HG03045 (cell line): ENCODE results near the gene NAA80.
"Not testable (repeated sequence)": the region's sequence is repeated elsewhere in the genome, so short reads cannot be mapped to it uniquely, and the experiment has no call there.

Experiments used
- ATAC-seq: cut with Tn5 transposase; IDR thresholded peaks from one replicate; pipeline ENCODE4 v1.9.1; 2021; ENCODE audit warnings: mild to moderate bottlenecking, moderate library complexity; ENCODE audit not compliant: unreplicated experiment

Gene NAA80

DNA sequence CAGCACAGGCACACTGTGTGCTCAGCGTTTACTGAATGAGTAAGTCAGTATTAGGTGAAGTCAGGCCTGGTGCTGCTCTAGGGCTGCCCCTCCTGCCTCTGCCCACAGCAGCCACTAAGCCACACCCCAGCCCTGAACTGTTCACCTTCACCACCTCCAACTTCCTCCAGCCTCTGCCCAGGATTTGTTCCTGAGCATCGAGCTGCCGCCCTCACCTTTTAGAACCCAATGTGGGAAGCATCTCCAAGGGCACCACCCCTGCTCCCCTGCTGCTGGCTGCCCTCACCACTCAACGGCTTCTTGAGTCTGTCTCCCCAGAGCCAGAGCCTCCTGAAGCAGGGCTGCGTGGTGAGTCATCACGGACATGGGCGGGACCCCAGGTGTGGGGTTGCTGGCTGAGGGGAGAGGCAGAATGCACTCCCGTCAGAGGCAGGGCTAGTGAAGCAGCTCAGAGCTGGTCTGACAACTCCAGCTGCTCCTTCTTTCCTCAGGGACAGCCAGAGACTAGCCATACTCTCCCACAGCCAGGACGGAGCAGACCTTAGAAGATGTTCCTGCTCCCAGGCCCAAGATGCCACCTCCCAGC lies 17.5 kb upstream of the NAA80 start:
- ATAC-seq: no peak

DNA sequence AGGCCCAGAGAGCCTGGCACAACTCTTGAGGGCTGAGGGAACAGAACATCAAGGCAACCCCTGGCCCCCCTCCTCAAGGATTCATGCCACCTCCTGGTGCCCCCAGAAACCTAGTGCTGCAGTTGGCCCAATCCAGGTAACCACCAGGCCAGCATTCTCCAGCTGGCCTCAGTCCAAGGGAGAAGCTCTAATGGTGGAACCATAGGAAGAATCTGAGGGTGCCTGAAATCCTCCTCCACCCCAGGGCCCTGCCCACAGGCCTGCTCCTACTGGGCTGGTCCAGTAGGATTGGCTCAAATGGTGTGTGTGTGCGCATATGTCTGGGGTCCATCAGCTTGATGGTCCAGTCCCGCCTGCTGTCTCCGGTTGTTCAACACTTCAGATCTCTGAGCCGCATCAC lies 15.6 kb upstream of the NAA80 start:
- no peak for ATAC-seq

- ATAC-seq: no peak
Measured at GRCh38 chr3:50314342-50314741, 15.1 kb upstream of the NAA80 start.

- not testable (repeated sequence) for ATAC-seq
Measured at GRCh38 chr3:50312041-50312440, 12.8 kb upstream of the NAA80 start.

DNA sequence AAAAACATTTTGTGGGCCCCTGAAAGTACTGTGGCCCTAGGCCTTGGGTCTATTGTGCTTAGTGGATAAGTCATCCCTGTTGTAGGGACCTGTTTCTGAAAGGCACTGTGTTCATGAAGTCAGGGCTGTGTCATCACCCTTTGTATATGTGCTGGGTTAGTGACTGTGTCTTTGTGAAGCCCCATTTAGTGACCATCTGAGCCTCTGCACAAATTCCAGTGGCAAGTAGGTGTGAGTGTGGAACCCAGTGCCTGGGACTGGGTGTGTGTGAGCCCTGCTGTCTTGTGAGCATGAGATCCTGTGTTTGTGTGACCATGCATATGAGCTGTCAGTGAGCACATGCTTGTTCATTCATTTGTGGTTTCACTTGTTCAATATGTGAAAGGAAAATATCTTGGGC lies 5.4 kb upstream of the NAA80 start:
- no peak for ATAC-seq

GRCh38 chr3:50303013-50303815 lies 4.0 kb upstream of the NAA80 start, which contains the start of gene HYAL1:
TSS of gene HYAL1 (minus strand) at chr3:50303574. CDS start at chr3:50302956, 618 bp downstream.
- ATAC-seq: no peak

DNA sequence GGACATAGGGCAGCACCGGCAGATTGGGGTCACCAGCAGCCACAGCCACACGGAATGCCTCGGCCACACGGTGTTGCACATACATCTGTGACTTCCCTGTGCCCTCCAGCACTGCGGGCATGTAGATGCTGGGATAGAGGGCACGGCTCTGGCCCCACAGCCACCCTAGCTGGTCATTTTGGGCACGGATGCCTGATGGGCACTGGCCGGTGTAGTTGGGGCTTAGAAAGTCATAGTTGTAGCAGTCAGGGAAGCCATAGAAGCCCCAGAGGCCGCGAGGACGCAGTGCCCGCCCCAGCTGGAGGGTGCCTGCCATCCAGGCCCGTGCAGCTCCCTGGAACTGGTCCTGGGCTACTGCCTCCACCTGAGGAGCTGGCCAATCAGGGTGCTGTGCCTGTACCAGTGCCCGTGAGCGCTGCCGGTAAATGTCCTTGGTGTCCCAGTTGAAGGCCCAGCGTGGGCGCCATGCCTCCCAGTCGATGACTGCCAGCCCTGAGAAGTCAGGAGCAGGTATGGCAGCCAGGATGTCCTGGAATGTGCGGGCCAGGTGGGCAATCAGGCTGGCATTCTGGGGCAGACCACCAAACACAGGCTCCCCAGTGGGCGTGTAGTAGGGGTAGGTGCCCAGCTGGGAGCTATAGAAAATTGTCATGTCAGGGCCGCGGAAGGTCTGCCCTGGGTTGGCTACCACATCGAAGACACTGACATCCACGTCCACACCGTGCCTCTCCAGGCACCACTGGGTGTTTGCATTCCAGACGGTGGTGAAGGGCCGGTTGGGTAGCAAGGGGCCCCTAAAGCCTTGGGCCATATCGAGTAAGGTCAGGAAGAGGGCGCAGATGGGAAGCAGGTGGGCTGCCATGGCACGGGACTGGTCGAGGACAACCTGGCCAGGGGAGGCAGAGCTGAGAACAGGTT lies 3.1 kb upstream of the NAA80 start:
- ATAC-seq: no peak

GRCh38 chr3:50300681-50301254 lies 1.6 kb upstream of the NAA80 start:
- no peak for ATAC-seq

- no peak for ATAC-seq
Measured at GRCh38 chr3:50299929-50300680, 900 bp upstream of the NAA80 start.

GRCh38 chr3:50299638-50299928 lies 378 bp upstream of the NAA80 start:
- no peak for ATAC-seq

DNA sequence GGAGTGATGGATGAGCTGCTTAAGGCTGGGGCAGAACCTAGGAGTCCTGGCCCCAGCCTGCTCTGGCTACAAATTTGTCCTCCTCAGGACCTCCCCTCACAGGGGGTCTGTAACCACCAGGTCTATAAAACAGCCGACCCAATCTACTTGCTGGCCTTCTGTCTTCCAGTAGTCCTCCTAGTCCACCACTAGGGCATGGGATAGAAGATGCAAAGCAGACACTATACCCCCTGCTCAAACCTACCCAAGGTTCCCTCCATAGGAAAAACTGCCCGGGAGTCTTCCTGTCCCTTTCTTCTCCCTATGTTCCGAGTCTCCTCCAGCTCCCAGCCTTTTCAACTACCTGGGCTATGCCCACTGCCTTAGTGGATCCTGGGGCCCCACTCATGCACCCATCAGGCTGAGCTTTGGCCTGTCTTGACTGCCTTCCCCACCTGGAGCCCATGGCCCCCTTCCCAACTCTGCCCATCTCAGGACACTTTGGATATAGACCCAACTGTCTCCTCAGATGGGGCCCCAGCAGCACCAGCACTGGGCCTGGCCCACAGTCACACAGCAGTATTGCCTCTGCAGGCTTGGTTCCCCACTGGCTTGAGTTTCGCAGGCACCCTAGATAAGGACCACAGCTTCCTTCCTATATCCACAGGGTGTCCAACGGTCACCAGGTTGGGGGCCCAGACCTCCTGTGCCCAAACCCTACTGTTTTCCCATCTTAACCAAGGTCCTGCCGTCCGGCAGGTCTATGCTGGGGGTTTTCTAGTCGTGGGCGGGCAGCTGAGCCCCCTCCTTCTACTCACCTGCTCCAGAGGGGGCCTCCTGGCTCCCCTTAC lies 1.1 kb downstream of the NAA80 start:
- no peak for ATAC-seq

GRCh38 chr3:50297384-50297775 lies 1.8 kb downstream of the NAA80 start:
- ATAC-seq: no peak

DNA sequence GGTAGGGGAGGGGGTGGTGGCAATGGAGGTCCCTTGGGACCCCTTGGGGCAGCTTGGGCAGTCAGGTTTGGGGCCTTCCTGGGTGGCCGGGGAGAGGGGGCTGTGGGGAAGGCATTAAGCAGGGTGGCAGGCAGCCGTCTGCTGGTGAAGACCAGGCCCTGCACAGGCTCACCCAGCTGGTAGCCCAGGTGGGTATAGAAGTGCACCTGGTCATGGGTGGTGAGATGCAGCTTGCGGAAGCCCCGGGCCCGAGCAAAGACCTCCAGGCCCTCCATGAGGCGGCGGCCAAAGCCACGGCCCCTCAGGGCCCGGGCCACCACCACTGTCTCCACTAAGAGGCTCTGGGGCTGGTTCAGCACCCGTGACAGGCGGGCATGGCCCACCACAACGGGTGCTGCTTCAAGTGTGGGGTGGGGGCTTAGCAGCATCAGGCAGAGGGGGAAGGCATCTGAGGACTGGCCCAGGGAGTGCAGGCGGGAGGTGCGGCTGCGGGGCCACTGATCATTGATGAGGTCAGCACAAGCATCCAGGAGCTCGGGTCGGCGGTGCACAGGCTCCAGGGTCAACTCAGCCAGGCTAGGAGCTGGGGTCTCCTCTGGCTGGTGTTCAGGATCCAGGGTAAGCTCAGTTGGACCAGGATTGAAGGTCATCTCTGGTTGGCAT lies 2.4 kb downstream of the NAA80 start:
- no peak for ATAC-seq

GRCh38 chr3:50295553-50296431 lies 3.4 kb downstream of the NAA80 start:
- ATAC-seq: no peak

DNA sequence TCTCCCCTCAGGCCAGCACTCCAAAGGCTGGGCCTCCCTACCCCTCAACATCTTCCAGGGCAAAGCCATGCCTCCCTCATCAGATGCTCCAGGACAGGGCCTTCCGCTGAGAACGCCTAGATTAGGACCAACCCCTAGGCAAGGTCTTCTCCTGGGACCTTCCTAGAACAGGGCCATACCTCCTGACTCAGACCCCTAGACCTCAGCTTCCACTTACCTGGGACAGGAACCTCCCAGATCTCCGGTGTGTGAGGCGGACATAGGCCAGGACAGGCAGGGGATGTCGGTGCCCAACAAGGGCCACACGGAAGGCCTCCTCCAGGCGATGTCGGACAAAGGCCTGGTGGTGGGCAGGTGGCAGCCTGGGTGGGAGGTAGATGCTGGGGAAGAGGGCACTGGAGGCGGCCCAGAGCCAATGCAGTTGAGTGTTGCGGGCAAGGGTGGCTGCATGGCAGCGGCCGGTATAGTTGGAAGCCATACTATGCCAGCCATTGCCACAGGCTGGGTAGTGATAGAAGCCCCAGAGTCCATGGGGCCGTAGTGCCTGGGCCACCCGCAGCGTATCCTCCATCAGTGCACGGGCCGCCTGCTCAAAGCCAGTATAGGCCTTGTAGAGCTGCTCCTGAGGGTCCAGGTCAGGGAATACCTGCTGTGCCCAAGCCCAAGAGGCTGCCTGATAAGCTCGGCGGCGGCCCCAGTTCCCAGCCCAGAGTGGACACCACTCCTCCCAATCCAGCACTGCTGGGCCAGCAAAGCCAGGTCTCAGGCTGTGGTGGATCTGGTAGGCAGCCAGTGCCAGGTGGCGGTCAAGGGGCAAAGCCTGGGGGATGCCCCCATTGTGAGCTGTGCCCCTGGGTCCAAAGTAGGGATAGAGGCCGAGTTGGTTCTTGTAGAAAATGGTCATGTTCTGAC lies 4.5 kb downstream of the NAA80 start:
- no peak for ATAC-seq

GRCh38 chr3:50294089-50294488 lies 5.1 kb downstream of the NAA80 start:
- ATAC-seq: no peak

DNA sequence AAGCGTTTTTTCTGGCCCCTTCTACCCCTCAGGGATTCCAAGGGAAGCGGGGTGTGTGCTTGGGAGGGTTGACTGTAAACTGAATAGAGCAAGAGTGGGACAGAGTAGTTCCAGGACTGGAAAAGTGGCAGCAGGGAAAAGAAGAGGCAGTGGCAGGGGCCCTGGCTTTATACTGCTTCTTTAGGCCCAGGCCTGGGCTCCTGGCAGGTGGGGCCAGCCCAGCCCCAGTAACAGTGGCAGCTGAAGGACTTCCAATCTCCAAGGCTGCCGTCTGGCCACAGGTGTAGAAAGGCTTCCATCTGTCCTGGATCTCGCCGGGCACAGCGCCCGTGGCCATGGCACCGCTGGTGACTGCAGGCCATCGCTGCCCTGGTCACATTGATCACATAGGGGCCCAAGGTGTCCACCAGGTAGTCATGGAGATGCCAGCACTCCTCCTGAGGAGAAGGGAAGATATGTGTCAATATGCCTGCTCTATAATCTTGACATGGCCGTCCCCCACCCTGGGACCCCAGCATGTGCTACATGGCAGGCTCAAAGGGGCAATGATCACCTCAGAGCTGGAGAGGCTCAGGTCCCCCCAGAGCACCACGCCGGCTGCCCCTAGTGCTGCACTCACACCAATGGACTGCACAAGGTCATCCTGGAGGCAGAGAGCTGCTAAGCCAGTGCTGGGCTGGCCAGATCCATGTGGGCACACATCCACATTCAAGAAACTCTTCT lies 6.0 kb downstream of the NAA80 start:
- no peak for ATAC-seq
